ENCODE results near the gene LMF2. TPM values are rescaled to one million over a fixed set of nuclear protein-coding genes. Genes with fewer than 3 reads are reported as not detected.

LMF2 gene
- total RNA-seq, 1 donor from 2014 or later = 93.2 TPM

- H3K36me3 Mint-ChIP-seq (ENCODE audit: low read depth, unreplicated experiment) = no peaks in the 10 kb centered on the region
- Histone ChIP-seq H3K4me3 (ENCODE audit: insufficient read depth, low read depth, low read length) (no peak overlapping the region), H3K27me3 (ENCODE audit: insufficient read depth, low read length) (peaks cover 4% of the 10 kb centered on the region), H2AFZ (ENCODE audit: low read depth, low read length) (no peak overlapping the region), H3K79me2 (ENCODE audit: insufficient read depth, low read length) (no peaks in the 10 kb centered on the region), H3K36me3 (ENCODE audit: insufficient read depth, low read length) (no peaks in the 10 kb centered on the region), H3K4me1 (ENCODE audit: insufficient read depth, low read length) (peaks cover 3% of the 10 kb centered on the region), H3K27ac (ENCODE audit: low read depth, low read length) (no peak overlapping the region), H3K9ac (ENCODE audit: low read length) (no peak overlapping the region), H3K9me3 (ENCODE audit: insufficient read depth, low read depth, low read length) (no peaks in the 10 kb centered on the region), H4K20me1 (ENCODE audit: insufficient read depth, low read length) (no peaks in the 10 kb centered on the region), H3K4me2 (ENCODE audit: low read length) (no peak overlapping the region)
- peaks cover 6% of the 10 kb centered on the region for H3K4me1 Mint-ChIP-seq (ENCODE audit: low read depth, unreplicated experiment)
- TF ChIP-seq CTCF (IDR thresholded peaks at IDR 0.05; ENCODE audit: insufficient read depth, low read depth, low read length) = no peak
- no peak for TF ChIP-seq EZH2 (IDR thresholded peaks at IDR 0.05; ENCODE audit: insufficient read depth, low read length)
- H3K27me3 Mint-ChIP-seq (ENCODE audit: low read depth, unreplicated experiment) = peaks cover 16% of the 10 kb centered on the region
- no peak overlapping the region for H3K4me3 Mint-ChIP-seq (ENCODE audit: unreplicated experiment)
- H3K9me3 Mint-ChIP-seq (ENCODE audit: unreplicated experiment) = no peaks in the 10 kb centered on the region
- DNase-seq (ENCODE audit: low read depth) (no peak), FAIRE-seq (no peak)
- no peak overlapping the region for H3K27ac Mint-ChIP-seq (ENCODE audit: unreplicated experiment)
These were observed 32.9 kb upstream of the LMF2 start for GRCh38 chr22:50540381-50540780.

GRCh38 chr22:50537765-50538164, 30.3 kb upstream of the LMF2 start:
- TF ChIP-seq EZH2 (IDR thresholded peaks at IDR 0.05; ENCODE audit: insufficient read depth, low read length) (no peak), CTCF (IDR thresholded peaks at IDR 0.05; ENCODE audit: insufficient read depth, low read depth, low read length) (no peak)
- H3K36me3 Mint-ChIP-seq (ENCODE audit: low read depth, unreplicated experiment) = no peaks in the 10 kb centered on the region
- Histone ChIP-seq H3K4me1 (ENCODE audit: insufficient read depth, low read length) (peaks cover 3% of the 10 kb centered on the region), H3K4me2 (ENCODE audit: low read length) (no peak overlapping the region), H3K36me3 (ENCODE audit: insufficient read depth, low read length) (no peaks in the 10 kb centered on the region), H4K20me1 (ENCODE audit: insufficient read depth, low read length) (no peaks in the 10 kb centered on the region), H3K9ac (ENCODE audit: low read length) (no peak overlapping the region), H2AFZ (ENCODE audit: low read depth, low read length) (no peak overlapping the region), H3K27me3 (ENCODE audit: insufficient read depth, low read length) (peaks cover 8% of the 10 kb centered on the region), H3K79me2 (ENCODE audit: insufficient read depth, low read length) (no peaks in the 10 kb centered on the region), H3K4me3 (ENCODE audit: insufficient read depth, low read depth, low read length) (no peak overlapping the region), H3K9me3 (ENCODE audit: insufficient read depth, low read depth, low read length) (no peaks in the 10 kb centered on the region), H3K27ac (ENCODE audit: low read depth, low read length) (no peak overlapping the region)
- peaks cover 16% of the 10 kb centered on the region for H3K27me3 Mint-ChIP-seq (ENCODE audit: low read depth, unreplicated experiment)
- no peak for DNase-seq (ENCODE audit: low read depth)
- H3K4me3 Mint-ChIP-seq (ENCODE audit: unreplicated experiment) = no peak overlapping the region
- FAIRE-seq = no peak
- H3K27ac Mint-ChIP-seq (ENCODE audit: unreplicated experiment) = no peak overlapping the region
- H3K4me1 Mint-ChIP-seq (ENCODE audit: low read depth, unreplicated experiment) = peaks cover 4% of the 10 kb centered on the region
- H3K9me3 Mint-ChIP-seq (ENCODE audit: unreplicated experiment) = peaks cover under 1% of the 10 kb centered on the region

- Mint-ChIP-seq H3K27ac (ENCODE audit: unreplicated experiment) (no peak overlapping the region), H3K4me3 (ENCODE audit: unreplicated experiment) (no peak overlapping the region), H3K9me3 (ENCODE audit: unreplicated experiment) (peaks cover 4% of the 10 kb centered on the region), H3K27me3 (ENCODE audit: low read depth, unreplicated experiment) (peaks cover 15% of the 10 kb centered on the region), H3K36me3 (ENCODE audit: low read depth, unreplicated experiment) (no peaks in the 10 kb centered on the region), H3K4me1 (ENCODE audit: low read depth, unreplicated experiment) (peaks cover 4% of the 10 kb centered on the region)
- Histone ChIP-seq H3K4me1 (ENCODE audit: insufficient read depth, low read length) (peaks cover 5% of the 10 kb centered on the region), H3K9ac (ENCODE audit: low read length) (no peak overlapping the region), H3K4me2 (ENCODE audit: low read length) (no peak overlapping the region), H2AFZ (ENCODE audit: low read depth, low read length) (no peak overlapping the region), H3K27me3 (ENCODE audit: insufficient read depth, low read length) (peaks cover 13% of the 10 kb centered on the region), H4K20me1 (ENCODE audit: insufficient read depth, low read length) (no peaks in the 10 kb centered on the region), H3K4me3 (ENCODE audit: insufficient read depth, low read depth, low read length) (no peak overlapping the region), H3K36me3 (ENCODE audit: insufficient read depth, low read length) (no peaks in the 10 kb centered on the region), H3K79me2 (ENCODE audit: insufficient read depth, low read length) (no peaks in the 10 kb centered on the region), H3K9me3 (ENCODE audit: insufficient read depth, low read depth, low read length) (no peaks in the 10 kb centered on the region), H3K27ac (ENCODE audit: low read depth, low read length) (no peak overlapping the region)
- DNase-seq (ENCODE audit: low read depth) (no peak), FAIRE-seq (no peak)
- no peak for TF ChIP-seq CTCF (IDR thresholded peaks at IDR 0.05; ENCODE audit: insufficient read depth, low read depth, low read length)
- TF ChIP-seq EZH2 (IDR thresholded peaks at IDR 0.05; ENCODE audit: insufficient read depth, low read length) = no peak
These were observed 28.7 kb upstream of the LMF2 start for GRCh38 chr22:50536226-50536625.
